Middle frontal gyrus (tissue), 1 donor: ENCODE data around the gene TMEM204.

Experiments
- DNase-seq: peaks from one replicate; pipeline ENCODE4 v3.0.0-alpha.2; 2015; ENCODE audit warnings: low spot score; ENCODE audit errors: extremely low spot score

Gene TMEM204

DNA sequence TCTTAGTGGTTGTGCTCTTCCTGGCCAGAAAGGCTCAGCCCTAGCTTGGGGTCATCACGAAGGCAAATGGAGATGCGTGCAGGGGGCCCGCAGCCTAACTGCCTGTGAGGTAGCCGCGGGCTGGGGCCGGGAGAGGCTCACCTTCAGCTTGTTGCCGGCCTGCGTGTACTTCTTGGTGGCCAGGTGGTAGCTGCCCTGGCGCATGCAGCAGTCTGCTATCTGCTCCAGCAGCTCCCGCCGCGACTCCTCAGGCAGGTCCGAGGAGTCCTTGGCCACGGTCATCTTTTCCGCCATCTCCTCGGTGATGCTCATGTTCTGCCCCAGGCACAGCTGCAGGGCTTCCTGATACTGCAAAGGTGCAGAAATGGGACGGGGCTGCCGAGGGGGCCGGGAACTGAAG, 13.0 kb upstream of the TMEM204 start:
- no peak for DNase-seq

GRCh38 chr16:1523581-1524245, 9.8 kb upstream of the TMEM204 start:
- DNase-seq = no peak

DNA sequence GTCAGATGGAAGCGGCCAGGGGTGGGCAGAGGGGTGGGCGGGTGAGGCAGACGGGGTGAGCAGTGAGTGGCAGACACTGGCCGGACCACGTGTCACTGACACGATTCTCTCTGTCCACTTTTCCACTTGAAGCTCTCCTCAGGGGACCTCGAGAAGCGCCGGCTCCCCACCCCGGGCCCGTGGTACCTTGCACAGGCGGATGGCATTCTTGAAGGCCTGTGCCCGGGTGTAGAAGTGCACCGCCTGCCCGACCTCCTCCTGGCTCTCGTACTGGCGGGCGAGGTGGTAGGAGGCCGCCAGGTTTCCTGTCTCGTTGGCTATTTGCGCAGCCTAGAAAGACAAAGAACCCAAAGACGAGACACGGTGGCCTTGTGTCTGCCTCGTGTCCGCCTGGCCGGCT, 9.1 kb upstream of the TMEM204 start:
- no peak for DNase-seq

- no peak for DNase-seq
These were observed 7.4 kb upstream of the TMEM204 start for GRCh38 chr16:1525871-1526607.

DNA sequence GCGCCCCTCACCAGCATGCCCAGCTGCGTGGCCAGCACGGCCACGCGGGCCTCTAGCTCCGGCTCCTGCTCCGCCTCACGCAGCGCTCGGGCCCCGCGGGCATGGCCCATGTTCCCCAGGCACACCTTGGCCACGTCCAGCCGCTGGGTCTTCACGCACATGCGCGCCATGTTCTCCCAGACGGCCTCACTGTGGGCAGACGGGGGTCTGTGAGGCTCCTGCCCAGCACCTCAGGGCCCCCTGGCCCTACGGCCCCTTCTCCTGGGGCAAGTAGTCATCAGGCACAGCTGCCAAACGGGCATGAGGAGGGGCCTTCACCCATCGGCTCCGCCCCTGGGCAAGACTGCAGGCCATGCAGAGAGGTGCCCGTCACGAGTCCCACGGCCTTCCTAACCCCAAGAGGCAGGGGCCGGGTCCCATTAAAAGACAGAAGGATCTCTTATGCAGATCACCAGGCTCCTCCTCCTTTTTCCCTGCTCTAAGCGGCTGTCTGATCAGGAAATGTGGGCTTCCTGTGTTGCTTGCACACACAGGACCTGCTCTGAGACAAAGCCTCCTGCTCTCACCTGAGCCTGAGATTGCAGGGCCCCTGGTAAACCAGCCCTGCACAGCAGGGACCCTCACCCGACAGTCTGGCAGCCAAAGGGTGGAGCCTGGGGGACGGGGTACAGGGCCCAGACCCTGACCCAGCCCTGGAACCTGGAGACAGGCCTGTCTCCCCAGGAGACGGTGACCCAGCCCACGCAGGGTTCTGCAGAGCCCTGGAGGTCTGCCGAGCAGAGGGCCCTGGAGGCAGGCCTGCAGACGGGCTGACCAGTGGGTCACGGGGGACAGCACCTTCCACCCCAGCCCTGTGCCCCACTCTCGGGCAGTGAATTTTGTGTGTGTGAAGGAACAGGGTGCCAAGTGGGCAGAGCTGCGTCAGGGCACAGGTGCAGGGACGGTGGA, 6.6 kb upstream of the TMEM204 start:
- DNase-seq = no peak

DNA sequence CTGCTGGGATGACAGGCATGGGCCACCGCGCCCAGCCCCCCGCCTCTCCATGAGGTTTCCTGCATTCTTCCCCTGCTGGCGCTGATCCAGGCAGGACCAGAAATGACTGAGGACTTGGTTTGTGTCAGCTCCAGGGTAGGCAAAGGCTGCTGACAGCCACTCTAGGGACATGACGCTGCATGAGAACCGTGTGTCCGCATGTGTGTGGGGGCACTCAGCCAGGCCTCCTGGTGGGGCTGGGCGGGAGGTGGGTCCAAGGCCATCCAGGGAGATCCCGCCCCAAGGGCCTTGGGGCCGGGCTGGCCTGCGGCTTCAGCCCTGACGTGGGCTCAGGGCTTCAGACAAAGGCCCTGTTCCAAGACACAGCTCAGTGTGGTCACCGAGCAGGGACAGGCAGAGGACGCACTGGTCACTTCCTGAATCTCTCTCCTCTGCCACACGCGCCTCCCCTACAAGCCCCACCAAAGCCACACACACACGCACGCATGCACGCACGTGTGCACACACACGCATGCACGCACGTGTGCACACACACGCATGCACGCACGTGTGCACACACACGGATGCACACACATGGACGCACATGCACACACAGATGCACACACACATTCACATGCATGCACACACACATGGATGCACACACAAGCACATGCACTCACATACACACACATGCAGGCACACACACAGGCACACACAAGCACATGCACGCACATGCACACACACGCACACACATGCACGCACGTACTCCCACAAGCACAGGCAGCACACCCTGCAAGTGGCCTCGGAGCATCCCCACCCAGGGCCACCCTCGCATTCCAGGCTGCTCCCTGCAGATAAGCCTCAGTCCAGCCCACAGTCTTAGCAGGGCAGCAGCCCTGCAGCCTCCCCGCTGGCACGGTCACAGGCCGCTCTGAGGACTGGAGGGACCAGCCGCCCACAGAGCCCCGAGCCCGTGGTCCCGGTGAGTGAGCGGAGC, 5.3 kb upstream of the TMEM204 start:
- DNase-seq = no peak

- DNase-seq = no peak
These were observed 4.4 kb upstream of the TMEM204 start for GRCh38 chr16:1528921-1529537.

DNA sequence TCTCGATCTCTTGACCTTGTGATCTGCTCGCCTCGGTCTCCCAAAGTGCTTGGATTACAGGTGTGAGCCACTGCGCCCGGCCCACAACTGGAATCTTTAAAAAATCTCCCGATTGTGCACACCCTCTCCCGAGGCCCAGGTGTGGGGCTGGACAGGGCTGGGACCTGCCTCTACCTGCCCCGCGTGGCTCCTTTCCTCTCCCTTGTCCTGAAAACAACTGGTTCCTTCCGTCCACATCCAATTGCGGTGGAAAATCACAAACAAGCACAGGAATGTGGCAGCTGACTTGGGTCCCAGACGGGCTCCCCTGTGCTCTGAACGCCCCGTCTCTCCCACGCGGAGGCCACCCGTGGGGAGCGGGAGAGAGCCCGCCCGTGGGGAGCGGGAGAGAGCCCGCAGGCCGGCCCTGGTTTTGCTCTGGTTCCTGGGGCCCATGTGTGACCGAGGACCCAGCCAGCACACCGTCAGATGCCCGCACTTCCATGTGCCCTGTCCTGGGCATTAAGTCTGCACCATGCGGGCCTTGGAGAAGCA, 3.0 kb upstream of the TMEM204 start:
- DNase-seq = no peak

GRCh38 chr16:1530883-1531637, 2.4 kb upstream of the TMEM204 start:
- no peak for DNase-seq

- no peak for DNase-seq
These were observed 1.9 kb upstream of the TMEM204 start for GRCh38 chr16:1531638-1531910.

GRCh38 chr16:1532081-1532760, 1.2 kb upstream of the TMEM204 start:
- DNase-seq = no peak

- no peak for DNase-seq
These were observed 695 bp upstream of the TMEM204 start for GRCh38 chr16:1532771-1533170.

- no peak for DNase-seq
These were observed 855 bp downstream of the TMEM204 start for GRCh38 chr16:1534021-1535020.

GRCh38 chr16:1535391-1536291, 2.2 kb downstream of the TMEM204 start:
- DNase-seq = no peak

- DNase-seq = no peak
These were observed 3.1 kb downstream of the TMEM204 start for GRCh38 chr16:1536601-1537000.

DNA sequence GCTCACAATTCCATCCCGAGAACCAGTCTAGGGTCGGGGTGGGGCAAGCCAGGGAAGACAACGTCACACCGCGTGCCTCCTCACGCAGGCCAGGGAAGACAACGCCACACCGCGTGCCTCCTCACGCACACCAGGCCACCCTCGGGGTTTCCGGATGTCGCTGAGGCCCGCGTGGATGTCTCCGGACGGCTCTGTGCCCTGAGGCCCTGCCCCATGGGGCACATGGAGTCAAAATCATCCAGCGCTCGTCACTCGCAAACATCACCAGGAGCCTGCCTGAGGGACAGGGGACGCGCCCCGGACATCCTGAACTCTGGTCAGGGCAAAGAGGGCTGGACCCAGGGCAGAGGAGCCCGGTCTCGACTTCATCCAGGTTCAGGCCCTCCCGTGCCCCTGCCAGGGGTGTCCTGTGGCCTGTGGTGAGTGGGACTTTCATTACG, 3.7 kb downstream of the TMEM204 start:
- DNase-seq = no peak
